AG04449 (cell line): ENCODE results near the gene GSG1L.

Experiments
- CTCF ChIA-PET: fragments of 350-600 bp; formaldehyde crosslinking; extraction: SDS; loops from one replicate; lab custom pipeline; 2021; ENCODE audit warnings: antibody characterized with exemption; lab: Yijun Ruan, JAX
- POLR2A ChIA-PET: fragments of 400-600, 350-600 bp; formaldehyde crosslinking; extraction: SDS; loops from one replicate; lab custom pipeline; 2020; ENCODE audit warnings: antibody characterized with exemption, inconsistent platforms; lab: Yijun Ruan, JAX
- DNase-seq: peaks from one replicate; pipeline ENCODE4 v3.0.0-alpha.2; 2010; ENCODE audit warnings: low read depth, low spot score
- H3K4me3 ChIP-seq: 2 replicates; pipeline ENCODE4 v1.5.1; 2011; ENCODE audit warnings: low read depth, mild to moderate bottlenecking, control low read depth, low read length
- TF ChIP-seq, protein P1 (sequence below): IDR thresholded peaks from one replicate; pipeline ENCODE4 v1.5.1; 2011; ENCODE audit warnings: mild to moderate bottlenecking, moderate library complexity, low read length, control low read depth, inconsistent platforms; ENCODE audit not compliant: insufficient read depth; ENCODE audit errors: missing control alignments

GSG1L gene

GRCh38 chr16:27849621-27850020 lies 213.9 kb downstream of the GSG1L start:
- TF ChIP-seq, protein P1, sequence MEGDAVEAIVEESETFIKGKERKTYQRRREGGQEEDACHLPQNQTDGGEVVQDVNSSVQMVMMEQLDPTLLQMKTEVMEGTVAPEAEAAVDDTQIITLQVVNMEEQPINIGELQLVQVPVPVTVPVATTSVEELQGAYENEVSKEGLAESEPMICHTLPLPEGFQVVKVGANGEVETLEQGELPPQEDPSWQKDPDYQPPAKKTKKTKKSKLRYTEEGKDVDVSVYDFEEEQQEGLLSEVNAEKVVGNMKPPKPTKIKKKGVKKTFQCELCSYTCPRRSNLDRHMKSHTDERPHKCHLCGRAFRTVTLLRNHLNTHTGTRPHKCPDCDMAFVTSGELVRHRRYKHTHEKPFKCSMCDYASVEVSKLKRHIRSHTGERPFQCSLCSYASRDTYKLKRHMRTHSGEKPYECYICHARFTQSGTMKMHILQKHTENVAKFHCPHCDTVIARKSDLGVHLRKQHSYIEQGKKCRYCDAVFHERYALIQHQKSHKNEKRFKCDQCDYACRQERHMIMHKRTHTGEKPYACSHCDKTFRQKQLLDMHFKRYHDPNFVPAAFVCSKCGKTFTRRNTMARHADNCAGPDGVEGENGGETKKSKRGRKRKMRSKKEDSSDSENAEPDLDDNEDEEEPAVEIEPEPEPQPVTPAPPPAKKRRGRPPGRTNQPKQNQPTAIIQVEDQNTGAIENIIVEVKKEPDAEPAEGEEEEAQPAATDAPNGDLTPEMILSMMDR, result no peak
- DNase-seq, result no peak
- POLR2A ChIA-PET, result no interaction called here
- H3K4me3 ChIP-seq, result no peak overlapping the region
- CTCF ChIA-PET, result no interaction called here

- H3K4me3 ChIP-seq, result no peak overlapping the region
- DNase-seq, result no peak
- ChIA-PET CTCF (no interaction called here), POLR2A (no interaction called here)
- TF ChIP-seq, protein P1, result no peak
These were observed 216.4 kb downstream of the GSG1L start for GRCh38 chr16:27847030-27847550.

- ChIA-PET POLR2A (no interaction called here), CTCF (no interaction called here)
These were observed 218.7 kb downstream of the GSG1L start for GRCh38 chr16:27844826-27845225.

DNA sequence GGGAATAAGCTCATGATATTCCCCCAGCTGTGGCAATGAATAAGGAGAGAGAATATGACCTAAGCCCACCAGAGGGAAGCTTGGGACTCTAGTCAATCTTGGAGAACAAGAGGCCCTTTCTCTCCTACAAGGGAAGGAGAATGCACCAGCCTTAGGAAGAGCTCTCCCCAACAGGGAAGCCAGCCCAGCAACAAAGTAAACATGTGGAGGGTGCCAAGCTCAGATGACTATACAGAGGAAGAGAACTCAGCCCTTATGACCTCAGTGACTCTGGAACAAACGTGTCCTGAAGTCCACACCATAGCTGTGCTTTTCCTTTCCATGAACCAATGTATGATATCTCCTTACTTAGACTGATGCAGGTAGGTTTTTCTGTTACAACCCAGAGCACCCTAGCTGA lies 219.7 kb downstream of the GSG1L start:
- no peak for DNase-seq
- ChIA-PET POLR2A (no interaction called here), CTCF (no interaction called here)
- H3K4me3 ChIP-seq, result no peak overlapping the region
- TF ChIP-seq, protein P1, result no peak

More at GRCh38 chr16:27844826-27845225, 218.7 kb downstream of the GSG1L start:
- no peak for DNase-seq
- TF ChIP-seq, protein P1, result no peak
- no peak overlapping the region for H3K4me3 ChIP-seq

- TF ChIP-seq, protein P1, result no peak
- CTCF ChIA-PET, result no interaction called here
- POLR2A ChIA-PET, result no interaction called here
These were observed 221.6 kb downstream of the GSG1L start for GRCh38 chr16:27841911-27842310.

DNA sequence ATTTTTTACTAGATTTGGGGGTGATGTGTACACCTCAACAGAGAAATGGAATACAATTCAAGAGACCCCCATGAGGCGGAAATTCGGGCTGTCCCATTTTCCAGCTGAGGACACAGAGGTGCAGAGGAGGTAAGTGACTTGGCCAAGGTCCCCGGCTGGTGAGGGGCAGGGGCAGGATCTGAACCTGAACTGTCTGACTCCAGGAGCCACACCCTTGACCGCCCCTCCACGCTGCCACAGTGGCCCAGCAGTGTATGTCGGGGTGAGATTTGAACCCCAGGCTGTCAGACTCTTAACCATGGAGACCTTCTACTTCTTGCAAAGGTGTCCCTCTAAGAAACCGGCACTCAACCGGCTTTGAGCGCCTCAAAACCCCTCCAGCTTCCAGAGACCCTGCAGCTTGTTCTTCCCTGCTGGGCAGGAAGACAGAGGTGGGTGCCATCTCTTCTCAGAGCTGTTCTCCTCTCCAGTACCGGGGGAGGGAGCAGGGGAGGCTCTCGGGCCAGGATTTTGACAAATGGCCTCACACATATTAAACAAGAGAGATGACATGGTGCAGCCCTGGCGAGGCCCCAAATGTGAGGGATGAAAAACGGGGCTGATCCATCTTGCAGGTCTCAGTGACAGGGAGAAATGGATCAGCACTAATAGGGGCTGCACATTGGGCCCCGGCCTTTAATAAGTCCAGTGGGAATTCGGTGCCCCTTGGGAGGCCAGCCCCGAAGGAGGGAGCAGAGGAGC lies 222.3 kb downstream of the GSG1L start:
- POLR2A ChIA-PET, result no interaction called here
- H3K4me3 ChIP-seq, result no peak overlapping the region
- DNase-seq, result no peak
- CTCF ChIA-PET, result no interaction called here
- TF ChIP-seq, protein P1, result no peak

More at GRCh38 chr16:27841911-27842310, 221.6 kb downstream of the GSG1L start:
- no peak for DNase-seq
- H3K4me3 ChIP-seq, result no peak overlapping the region
